HuH-7.5 (cell line): ENCODE data around the gene CTNNA3.
"Not testable (repeated sequence)": the region's sequence is repeated elsewhere in the genome, so short reads cannot be mapped to it uniquely, and the experiment has no call there.

Experiments
- DNase-seq: peaks from one replicate; pipeline ENCODE4 v3.0.0; 2011; ENCODE audit warnings: low spot score

CTNNA3 gene

DNA sequence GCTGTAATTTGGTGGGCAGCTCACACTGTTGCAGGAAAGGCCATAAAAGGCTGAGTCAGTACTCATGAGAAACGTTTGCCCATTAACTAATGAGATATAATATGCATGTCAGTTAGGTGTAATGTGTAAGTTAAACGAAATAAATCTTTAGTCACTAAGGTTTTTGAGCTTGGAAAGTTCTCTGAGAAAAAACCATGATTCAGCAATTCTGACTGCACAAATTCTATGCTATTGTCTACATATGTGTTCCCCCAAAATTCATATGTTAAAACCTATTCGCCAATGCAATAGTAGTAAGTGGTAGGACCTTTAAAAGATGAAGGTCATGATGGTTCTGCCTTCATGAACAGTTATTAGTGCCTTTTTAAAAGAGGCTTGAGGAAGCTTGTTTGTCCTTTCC lies 1329.8 kb downstream of the CTNNA3 start:
- DNase-seq, result no peak

GRCh38 chr10:66365686-66366085 lies 1330.3 kb downstream of the CTNNA3 start:
- no peak for DNase-seq

DNA sequence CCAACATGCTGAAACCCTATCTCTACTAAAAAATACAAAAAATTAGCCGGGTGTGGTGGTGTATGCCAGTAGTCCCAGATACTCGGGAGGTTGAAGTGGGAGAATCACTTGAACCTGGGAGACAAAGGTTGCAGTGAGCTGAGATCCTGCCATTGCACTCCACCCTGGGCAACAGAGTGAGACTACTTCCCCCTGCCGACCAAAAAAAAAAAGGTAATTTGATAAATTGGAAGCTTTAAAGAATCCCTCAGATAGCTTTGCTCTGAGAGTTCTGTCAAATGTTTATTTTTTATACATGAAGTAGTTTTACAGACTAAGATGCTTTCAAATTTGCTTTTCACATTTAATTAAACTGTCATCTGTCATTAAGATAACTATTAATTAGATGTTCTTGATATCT lies 1333.5 kb downstream of the CTNNA3 start:
- no peak for DNase-seq

GRCh38 chr10:66353822-66354221 lies 1342.2 kb downstream of the CTNNA3 start:
- DNase-seq, result not testable (repeated sequence)

- no peak for DNase-seq
These were observed 1342.6 kb downstream of the CTNNA3 start for GRCh38 chr10:66353422-66353821.

DNA sequence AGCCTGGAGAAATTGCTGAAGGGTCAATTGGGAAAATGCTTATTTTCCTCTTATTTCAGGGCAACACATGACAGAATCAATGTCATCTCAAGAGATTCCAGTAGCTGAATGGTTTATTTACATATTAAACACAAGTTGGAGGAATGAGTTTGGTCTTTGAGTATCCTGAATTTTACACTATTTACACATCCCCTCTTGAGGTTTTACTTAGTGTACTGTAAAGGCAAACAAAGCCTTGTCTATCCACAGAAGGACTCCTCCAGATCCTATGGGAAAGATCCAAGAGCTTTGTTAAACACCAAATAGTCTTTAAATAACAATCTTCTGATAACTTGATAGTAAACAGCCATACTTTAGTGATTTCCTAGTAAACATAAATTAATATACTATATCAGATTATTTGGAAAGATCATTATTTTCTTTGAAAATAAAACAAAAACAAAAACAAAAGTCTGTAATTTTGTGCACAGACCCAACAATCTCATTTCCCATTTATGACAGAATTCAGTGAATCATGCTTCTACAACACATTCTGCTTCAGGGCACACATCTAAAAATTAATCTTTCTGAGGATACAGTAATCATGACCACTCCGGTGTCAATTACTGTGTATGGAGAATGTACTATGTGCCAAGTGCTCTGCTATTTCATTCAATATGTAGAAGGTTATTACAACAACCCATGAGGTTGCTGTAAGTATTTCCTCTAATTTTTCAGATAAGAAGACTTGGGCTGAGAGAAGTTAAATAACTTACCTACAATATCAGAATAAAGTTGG lies 1345.2 kb downstream of the CTNNA3 start:
- DNase-seq, result no peak

- no peak for DNase-seq
These were observed 1346.3 kb downstream of the CTNNA3 start for GRCh38 chr10:66349726-66350125.

GRCh38 chr10:66349076-66349475 lies 1346.9 kb downstream of the CTNNA3 start:
- no peak for DNase-seq

DNA sequence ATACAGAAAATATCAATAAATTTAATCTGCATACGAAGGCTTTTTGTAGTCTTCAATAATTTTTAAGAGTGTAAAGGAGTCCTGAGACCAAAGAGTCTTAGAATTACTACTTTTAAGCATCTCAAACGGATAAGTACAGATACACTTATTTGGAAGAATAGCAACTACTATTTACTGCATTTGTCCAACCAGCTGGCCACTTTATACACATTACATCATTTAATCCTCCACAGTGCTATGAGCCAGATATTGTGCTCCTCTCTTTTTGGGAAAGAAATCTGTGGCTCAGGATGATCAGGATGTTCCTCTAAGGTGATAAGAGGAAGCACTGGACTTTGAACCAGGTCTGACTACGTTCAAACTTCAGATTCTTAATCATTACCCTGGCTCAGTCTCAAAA lies 1358.8 kb downstream of the CTNNA3 start:
- DNase-seq, result no peak

DNA sequence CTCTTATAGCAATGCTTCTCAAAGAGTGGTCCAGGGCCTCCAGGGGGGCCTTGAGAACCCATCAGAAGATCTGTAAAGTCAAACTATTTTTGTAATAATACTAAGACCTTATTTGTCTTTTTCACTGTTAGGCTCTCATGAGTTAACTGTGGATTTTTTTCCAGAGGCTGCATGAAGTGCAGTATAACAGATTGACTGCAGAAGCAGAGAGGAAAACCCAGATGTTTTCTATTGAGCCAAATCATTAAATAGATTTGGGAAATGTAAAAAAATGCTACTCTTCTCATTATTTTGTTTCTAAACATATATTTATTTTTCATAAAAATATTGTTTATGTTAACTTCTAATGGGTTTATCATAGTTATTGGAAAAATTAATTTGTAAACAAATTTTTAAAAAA lies 1359.2 kb downstream of the CTNNA3 start:
- DNase-seq, result no peak

- not testable (repeated sequence) for DNase-seq
These were observed 1360.2 kb downstream of the CTNNA3 start for GRCh38 chr10:66335753-66336152.

- DNase-seq, result no peak
These were observed 1366.8 kb downstream of the CTNNA3 start for GRCh38 chr10:66329147-66329546.

DNA sequence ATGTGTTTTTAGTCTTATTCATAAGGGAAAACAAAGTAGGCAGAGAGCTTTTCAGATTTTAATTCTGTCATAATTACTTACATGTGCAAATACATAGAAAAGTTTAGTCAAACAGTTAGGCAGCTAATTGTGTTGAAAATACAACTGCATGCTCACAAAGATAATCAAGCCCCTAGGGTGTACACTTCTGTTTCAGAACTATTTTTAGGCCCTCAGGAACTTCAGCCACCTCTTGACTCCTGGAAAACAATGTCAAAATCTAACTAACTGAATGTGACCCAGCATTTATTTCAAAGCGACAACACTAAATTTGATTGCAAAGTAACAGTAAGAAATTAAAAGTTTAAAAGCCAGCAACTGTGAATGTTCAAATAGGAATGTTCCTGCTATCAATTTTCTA lies 1369.1 kb downstream of the CTNNA3 start:
- no peak for DNase-seq

- no peak for DNase-seq
These were observed 1373.2 kb downstream of the CTNNA3 start for GRCh38 chr10:66322777-66323176.

GRCh38 chr10:66321723-66322665 lies 1374.0 kb downstream of the CTNNA3 start:
- DNase-seq, result no peak

- no peak for DNase-seq
These were observed 1377.2 kb downstream of the CTNNA3 start for GRCh38 chr10:66318761-66319160.

- no peak for DNase-seq
These were observed 1388.2 kb downstream of the CTNNA3 start for GRCh38 chr10:66307826-66308225.

DNA sequence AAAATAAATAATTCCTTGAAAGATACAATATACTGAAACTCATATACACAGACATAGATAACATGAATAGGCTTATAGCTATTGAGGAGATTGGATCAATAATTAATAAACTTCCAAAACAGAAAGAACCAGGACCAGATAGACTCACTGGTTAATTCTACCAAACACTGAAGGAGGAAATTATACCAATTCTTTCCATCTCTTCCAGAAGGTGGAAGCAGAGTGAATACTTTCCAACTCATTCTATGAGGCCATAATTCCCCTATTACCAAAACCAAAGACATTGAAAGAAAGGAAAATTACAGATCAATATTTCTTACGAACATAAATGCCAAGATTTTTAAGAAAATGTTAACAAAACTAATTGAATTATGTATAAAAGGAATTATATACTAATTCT lies 1394.9 kb downstream of the CTNNA3 start:
- DNase-seq, result no peak

DNA sequence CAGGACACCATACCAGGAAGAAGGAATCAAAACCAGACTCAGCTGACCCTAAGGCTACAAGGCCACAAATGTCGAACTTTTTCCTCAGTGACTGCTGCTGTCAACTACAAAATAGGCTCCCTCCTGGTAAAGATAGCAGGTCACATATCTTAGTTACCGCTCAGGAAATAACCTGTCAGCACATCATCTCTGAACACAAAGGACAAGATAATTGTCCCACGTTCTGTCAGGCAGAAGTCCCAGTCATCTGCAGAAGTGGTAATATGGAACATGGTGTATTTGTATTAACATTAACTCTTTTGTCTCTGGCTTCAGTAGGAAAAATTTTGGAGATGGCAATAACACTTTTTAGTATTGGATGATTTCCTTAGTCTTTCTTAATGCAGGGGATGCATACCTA lies 1400.4 kb downstream of the CTNNA3 start:
- DNase-seq, result no peak

DNA sequence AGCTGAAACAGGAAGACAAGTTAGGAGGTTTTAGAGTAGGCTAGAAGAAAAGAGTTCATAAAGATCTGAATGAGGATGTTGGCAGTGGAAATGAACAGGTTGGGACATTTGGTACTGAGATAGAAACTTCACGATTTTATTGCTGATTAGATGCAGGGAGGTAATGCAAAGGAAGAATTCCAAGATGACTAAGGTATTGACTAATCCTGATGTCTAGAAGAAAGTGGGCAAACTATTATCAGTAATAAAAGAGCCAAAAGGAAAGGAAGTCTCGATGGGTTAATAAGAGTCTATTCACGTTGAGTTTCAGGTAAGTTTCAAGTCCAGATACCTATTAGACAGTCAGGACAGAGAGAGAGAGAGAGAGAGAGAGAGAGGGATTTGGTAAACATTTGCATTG lies 1401.5 kb downstream of the CTNNA3 start:
- DNase-seq, result no peak

- no peak for DNase-seq
These were observed 1403.1 kb downstream of the CTNNA3 start for GRCh38 chr10:66292922-66293321.

DNA sequence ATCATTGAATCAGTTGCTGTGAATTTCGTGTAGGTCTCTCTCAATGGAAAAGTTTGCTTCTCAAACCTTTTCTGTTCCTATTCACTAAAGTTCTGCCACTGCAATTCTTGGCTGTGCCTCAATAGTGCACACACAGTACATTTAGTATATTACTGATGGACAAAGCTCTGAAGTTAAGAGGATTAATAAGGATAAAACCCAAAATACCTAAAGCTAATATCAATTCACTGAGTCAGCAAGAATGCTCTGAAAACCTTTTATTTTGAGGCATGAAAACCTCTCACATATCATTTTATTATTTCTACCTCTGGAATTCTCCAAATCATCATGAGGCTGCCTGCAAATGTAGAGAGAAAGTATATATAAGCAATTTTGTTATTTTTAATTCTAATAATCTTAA lies 1403.5 kb downstream of the CTNNA3 start:
- DNase-seq, result no peak

- DNase-seq, result no peak
These were observed 1404.9 kb downstream of the CTNNA3 start for GRCh38 chr10:66291133-66291532.
